Superior temporal gyrus (tissue), 1 donor: Measurements from ENCODE around the gene NEIL3.

Experiments used
- DNase-seq: peaks from one replicate; pipeline ENCODE4 v3.0.0-alpha.2; 2016; ENCODE audit errors: extremely low spot score

The NEIL3 gene

GRCh38 chr4:177309522-177310371, at the start of gene NEIL3:
TSS of gene NEIL3 (plus strand) at chr4:177309874. CDS start at chr4:177309954, 80 bp downstream.
- peak; percentile 89 for DNase-seq

- DNase-seq = no peak
These were observed 45.9 kb upstream of the NEIL3 start for GRCh38 chr4:177263818-177264217.

GRCh38 chr4:177264788-177265422, 44.8 kb upstream of the NEIL3 start:
- DNase-seq = no peak

- DNase-seq = no peak
These were observed 43.9 kb upstream of the NEIL3 start for GRCh38 chr4:177265729-177266128.

- no peak for DNase-seq
These were observed 43.2 kb upstream of the NEIL3 start for GRCh38 chr4:177266506-177266905.

- no peak for DNase-seq
These were observed 41.8 kb upstream of the NEIL3 start for GRCh38 chr4:177267911-177268310.

- no peak for DNase-seq
These were observed 38.6 kb upstream of the NEIL3 start for GRCh38 chr4:177271091-177271490.

GRCh38 chr4:177271915-177272766, 37.5 kb upstream of the NEIL3 start:
- DNase-seq = no peak

GRCh38 chr4:177275999-177276398, 33.7 kb upstream of the NEIL3 start:
- no peak for DNase-seq

- DNase-seq = no peak
These were observed 28.2 kb upstream of the NEIL3 start for GRCh38 chr4:177281351-177281909.

GRCh38 chr4:177282284-177282835, 27.3 kb upstream of the NEIL3 start:
- no peak for DNase-seq

- no peak for DNase-seq
These were observed 26.5 kb upstream of the NEIL3 start for GRCh38 chr4:177283167-177283566.

- DNase-seq = no peak
These were observed 23.7 kb upstream of the NEIL3 start for GRCh38 chr4:177285953-177286352.

GRCh38 chr4:177287255-177287654, 22.4 kb upstream of the NEIL3 start:
- DNase-seq = no peak

GRCh38 chr4:177288335-177288734, 21.3 kb upstream of the NEIL3 start:
- no peak for DNase-seq

GRCh38 chr4:177290780-177291179, 18.9 kb upstream of the NEIL3 start:
- DNase-seq = no peak

GRCh38 chr4:177292171-177292570, 17.5 kb upstream of the NEIL3 start:
- DNase-seq = no peak

GRCh38 chr4:177293208-177294033, 16.3 kb upstream of the NEIL3 start:
- DNase-seq = no peak

GRCh38 chr4:177297785-177298391, 11.8 kb upstream of the NEIL3 start:
- no peak for DNase-seq

- no peak for DNase-seq
These were observed 8.5 kb upstream of the NEIL3 start for GRCh38 chr4:177301126-177301639.
